NT2/D1 (cell line): ENCODE results near the gene TINAGL1.

Source experiments
- YY1 ChIP-seq: IDR thresholded peaks from 2 replicates; pipeline ENCODE4 v1.6.1; 2011; ENCODE audit not compliant: insufficient read length, insufficient read depth
- ZNF274 ChIP-seq: IDR thresholded peaks from 2 replicates; pipeline ENCODE4 v1.6.1; 2011; ENCODE audit warnings: mild to moderate bottlenecking, low read depth, low read length

GRCh38 chr1:31556481-31557006, 19.8 kb upstream of the TINAGL1 start:
- TF ChIP-seq ZNF274 (no peak), YY1 (no peak)
